ENCODE measurements around the gene GAD2.

GAD2 gene

GRCh38 chr10:26221541-26221940 lies 5.0 kb downstream of the GAD2 start:
- no peak for TF ChIP-seq CTCF (conservative IDR thresholded peaks at IDR 0.05; ENCODE audit: low read depth, low read length)
- DNase-seq (ENCODE audit: low read depth) = no peak
- no peak overlapping the region for H3K4me3 ChIP-seq (ENCODE audit: low read length)

- no peak for TF ChIP-seq CTCF (conservative IDR thresholded peaks at IDR 0.05; ENCODE audit: low read depth, low read length)
- DNase-seq (ENCODE audit: low read depth) = no peak
- H3K4me3 ChIP-seq (ENCODE audit: low read length) = no peak overlapping the region
Observed at GRCh38 chr10:26222563-26222962, 6.0 kb downstream of the GAD2 start.

GRCh38 chr10:26225322-26225721 lies 8.7 kb downstream of the GAD2 start:
- no peak overlapping the region for H3K4me3 ChIP-seq (ENCODE audit: low read length)
- no peak for DNase-seq (ENCODE audit: low read depth)
- TF ChIP-seq CTCF (conservative IDR thresholded peaks at IDR 0.05; ENCODE audit: low read depth, low read length) = no peak

GRCh38 chr10:26227786-26228185 lies 11.2 kb downstream of the GAD2 start:
- TF ChIP-seq CTCF (conservative IDR thresholded peaks at IDR 0.05; ENCODE audit: low read depth, low read length) = no peak
- no peak overlapping the region for H3K4me3 ChIP-seq (ENCODE audit: low read length)
- DNase-seq (ENCODE audit: low read depth) = no peak

- no peak for TF ChIP-seq CTCF (conservative IDR thresholded peaks at IDR 0.05; ENCODE audit: low read depth, low read length)
- no peak overlapping the region for H3K4me3 ChIP-seq (ENCODE audit: low read length)
- DNase-seq (ENCODE audit: low read depth) = no peak
Observed at GRCh38 chr10:26232174-26232573, 15.6 kb downstream of the GAD2 start.

GRCh38 chr10:26235761-26236160 lies 19.2 kb downstream of the GAD2 start:
- TF ChIP-seq CTCF (conservative IDR thresholded peaks at IDR 0.05; ENCODE audit: low read depth, low read length) = no peak
- no peak for DNase-seq (ENCODE audit: low read depth)
- no peak overlapping the region for H3K4me3 ChIP-seq (ENCODE audit: low read length)

- H3K4me3 ChIP-seq (ENCODE audit: low read length) = no peak overlapping the region
- DNase-seq (ENCODE audit: low read depth) = no peak
- no peak for TF ChIP-seq CTCF (conservative IDR thresholded peaks at IDR 0.05; ENCODE audit: low read depth, low read length)
Observed at GRCh38 chr10:26238378-26238777, 21.8 kb downstream of the GAD2 start.

All from retinal pigment epithelial cell (primary cell).